Chondrocyte (in vitro differentiated cells): ENCODE results near the gene TEAD1. TPM values are rescaled to one million over a fixed set of nuclear protein-coding genes. Genes with fewer than 3 reads are reported as not detected.

Experiments used
- DNase-seq: peaks from one replicate; pipeline ENCODE4 v3.0.0; 2021; ENCODE audit warnings: mixed read lengths, low spot score
- H3K27ac Mint-ChIP-seq: one replicate; pipeline ENCODE4 v1.8.0; 2021; ENCODE audit warnings: mild to moderate bottlenecking, moderate library complexity, mixed read lengths; ENCODE audit not compliant: unreplicated experiment
- H3K27me3 Mint-ChIP-seq: 2 replicates; pipeline ENCODE4 v1.8.0; 2021; ENCODE audit warnings: low read depth, mixed read lengths
- H3K36me3 Mint-ChIP-seq: 2 replicates; pipeline ENCODE4 v1.8.0; 2021; ENCODE audit warnings: low read depth, mixed read lengths
- H3K4me1 Mint-ChIP-seq: 2 replicates; pipeline ENCODE4 v1.8.0; 2021; ENCODE audit warnings: low read depth, mild to moderate bottlenecking, mixed read lengths
- H3K4me3 Mint-ChIP-seq: one replicate; pipeline ENCODE4 v1.8.0; 2021; ENCODE audit warnings: mild to moderate bottlenecking, moderate library complexity, mixed read lengths; ENCODE audit not compliant: unreplicated experiment
- H3K9me3 Mint-ChIP-seq: 2 replicates; pipeline ENCODE4 v1.8.0; 2021; ENCODE audit warnings: low read depth, mixed read lengths
- CTCF ChIP-seq: fragments of 200-600 bp; sonication (generic); IDR thresholded peaks from 2 replicates; pipeline ENCODE4 v1.5.0; 2021; ENCODE audit warnings: antibody characterized with exemption, mild to moderate bottlenecking, moderate library complexity
- total RNA-seq: library from RNA; stranded (reverse); gene quantifications from 3 replicates; pipeline ENCODE4 v1.2.1, GENCODE V29; 2021

TEAD1 gene
- total RNA-seq, 1 donor from 2014 or later: 137 TPM

GRCh38 chr11:12927886-12928285 is 253.7 kb downstream of the TEAD1 start:
- Mint-ChIP-seq H3K27me3 (no peaks in the 10 kb centered on the region), H3K27ac (no peak overlapping the region), H3K36me3 (peaks cover 11% of the 10 kb centered on the region), H3K4me1 (peaks cover 16% of the 10 kb centered on the region), H3K4me3 (no peak overlapping the region), H3K9me3 (no peaks in the 10 kb centered on the region)
- no peak for DNase-seq
- TF ChIP-seq CTCF: no peak

GRCh38 chr11:12930850-12931249 is 256.6 kb downstream of the TEAD1 start:
- Mint-ChIP-seq H3K27ac (peak overlapping the region; percentile 71), H3K4me3 (no peak overlapping the region), H3K4me1 (peaks cover 12% of the 10 kb centered on the region), H3K36me3 (peaks cover 13% of the 10 kb centered on the region), H3K27me3 (no peaks in the 10 kb centered on the region), H3K9me3 (no peaks in the 10 kb centered on the region)
- no peak for TF ChIP-seq CTCF
- DNase-seq: no peak

GRCh38 chr11:12932485-12932884 is 258.3 kb downstream of the TEAD1 start:
- Mint-ChIP-seq H3K9me3 (no peaks in the 10 kb centered on the region), H3K4me3 (no peak overlapping the region), H3K27me3 (no peaks in the 10 kb centered on the region), H3K4me1 (peaks cover 12% of the 10 kb centered on the region), H3K27ac (no peak overlapping the region), H3K36me3 (peaks cover 16% of the 10 kb centered on the region)
- TF ChIP-seq CTCF: no peak
- no peak for DNase-seq

- Mint-ChIP-seq H3K36me3 (peaks cover 27% of the 10 kb centered on the region), H3K27ac (no peak overlapping the region), H3K4me1 (no peaks in the 10 kb centered on the region), H3K4me3 (no peak overlapping the region), H3K9me3 (no peaks in the 10 kb centered on the region), H3K27me3 (no peaks in the 10 kb centered on the region)
- DNase-seq: no peak
- no peak for TF ChIP-seq CTCF
Measured at GRCh38 chr11:12936200-12936599, 262.0 kb downstream of the TEAD1 start.

- Mint-ChIP-seq H3K27me3 (no peaks in the 10 kb centered on the region), H3K9me3 (no peaks in the 10 kb centered on the region), H3K27ac (no peak overlapping the region), H3K4me1 (no peaks in the 10 kb centered on the region), H3K4me3 (no peak overlapping the region), H3K36me3 (peaks cover 31% of the 10 kb centered on the region)
- DNase-seq: no peak
- TF ChIP-seq CTCF: no peak
Measured at GRCh38 chr11:12938590-12939247, 264.5 kb downstream of the TEAD1 start.
